Neural cell (in vitro differentiated cells): ENCODE data around the gene NALCN.

Experiments
- EZH2 ChIP-seq: fragments of 200-600, 300-800 bp; shearing (Covaris generic), sonication (generic); IDR thresholded peaks from 2 replicates; pipeline ENCODE4 v1.6.1; 2014; ENCODE audit warnings: antibody characterized with exemption, low read length, borderline replicate concordance, mild to moderate bottlenecking; ENCODE audit not compliant: insufficient read depth, poor library complexity, severe bottlenecking
- REST ChIP-seq: IDR thresholded peaks from 2 replicates; pipeline ENCODE4 v1.6.1; 2012; ENCODE audit warnings: borderline replicate concordance
- TF ChIP-seq, protein P1 (sequence below): fragments of 450-650 bp; IDR thresholded peaks from 2 replicates; pipeline ENCODE4 v1.5.1; 2014; ENCODE audit warnings: antibody characterized with exemption, mild to moderate bottlenecking, moderate library complexity; ENCODE audit not compliant: poor library complexity, severe bottlenecking

GRCh38 chr13:101205408-101205807 is 210.9 kb downstream of the NALCN start:
- TF ChIP-seq, protein P1, sequence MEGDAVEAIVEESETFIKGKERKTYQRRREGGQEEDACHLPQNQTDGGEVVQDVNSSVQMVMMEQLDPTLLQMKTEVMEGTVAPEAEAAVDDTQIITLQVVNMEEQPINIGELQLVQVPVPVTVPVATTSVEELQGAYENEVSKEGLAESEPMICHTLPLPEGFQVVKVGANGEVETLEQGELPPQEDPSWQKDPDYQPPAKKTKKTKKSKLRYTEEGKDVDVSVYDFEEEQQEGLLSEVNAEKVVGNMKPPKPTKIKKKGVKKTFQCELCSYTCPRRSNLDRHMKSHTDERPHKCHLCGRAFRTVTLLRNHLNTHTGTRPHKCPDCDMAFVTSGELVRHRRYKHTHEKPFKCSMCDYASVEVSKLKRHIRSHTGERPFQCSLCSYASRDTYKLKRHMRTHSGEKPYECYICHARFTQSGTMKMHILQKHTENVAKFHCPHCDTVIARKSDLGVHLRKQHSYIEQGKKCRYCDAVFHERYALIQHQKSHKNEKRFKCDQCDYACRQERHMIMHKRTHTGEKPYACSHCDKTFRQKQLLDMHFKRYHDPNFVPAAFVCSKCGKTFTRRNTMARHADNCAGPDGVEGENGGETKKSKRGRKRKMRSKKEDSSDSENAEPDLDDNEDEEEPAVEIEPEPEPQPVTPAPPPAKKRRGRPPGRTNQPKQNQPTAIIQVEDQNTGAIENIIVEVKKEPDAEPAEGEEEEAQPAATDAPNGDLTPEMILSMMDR: no peak
- TF ChIP-seq REST (no peak), EZH2 (no peak)
